Raji (cell line): ENCODE data around the gene EIF4EBP2.
A peak's percentile ranks its signal among the peaks of the same experiment; 100 is the strongest.

Source experiments
- POLR2A ChIP-seq: IDR thresholded peaks from 2 replicates; pipeline ENCODE4 v1.6.1; 2011; ENCODE audit warnings: low read depth, low read length, control low read depth; ENCODE audit not compliant: insufficient read depth

Gene EIF4EBP2, protein sequence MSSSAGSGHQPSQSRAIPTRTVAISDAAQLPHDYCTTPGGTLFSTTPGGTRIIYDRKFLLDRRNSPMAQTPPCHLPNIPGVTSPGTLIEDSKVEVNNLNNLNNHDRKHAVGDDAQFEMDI

DNA sequence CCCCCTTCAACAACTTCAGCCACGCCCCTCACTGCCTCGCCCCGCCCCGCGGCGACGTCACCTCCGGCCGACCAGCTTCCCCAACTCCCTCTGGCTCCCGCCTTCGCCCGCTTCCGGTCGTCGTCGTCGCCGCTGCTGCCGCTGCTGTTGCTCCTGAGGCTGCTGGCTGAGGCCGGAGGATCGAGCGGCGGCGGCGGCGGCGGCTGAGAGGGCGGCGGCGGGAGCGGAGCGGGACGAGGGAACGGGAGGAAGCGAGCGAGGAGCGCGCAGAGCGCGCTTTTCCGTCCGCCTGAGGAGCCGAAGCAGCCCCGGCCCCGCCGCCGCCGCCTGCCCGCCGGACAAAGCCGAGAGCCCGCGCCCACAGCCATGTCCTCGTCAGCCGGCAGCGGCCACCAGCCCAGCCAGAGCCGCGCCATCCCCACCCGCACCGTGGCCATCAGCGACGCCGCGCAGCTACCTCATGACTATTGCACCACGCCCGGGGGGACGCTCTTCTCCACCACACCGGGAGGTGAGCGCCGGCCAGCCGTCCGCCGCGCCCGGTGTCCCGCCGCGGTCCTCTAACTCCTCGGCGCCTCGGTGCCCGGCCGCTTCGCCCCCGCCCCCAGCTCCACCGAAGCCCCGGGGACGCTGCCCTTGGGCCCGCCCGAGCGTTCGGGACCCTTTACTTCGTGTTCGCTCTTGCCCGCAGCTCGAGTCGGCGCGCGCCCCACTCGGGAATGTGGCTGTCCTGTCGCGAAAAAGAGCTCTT is at the start of gene EIF4EBP2:
TSS of gene EIF4EBP2 (plus strand) at position 110 of the 751 bp plus-strand sequence. CDS start at position 367, 257 bp downstream.
- peak; percentile 49 for TF ChIP-seq POLR2A

DNA sequence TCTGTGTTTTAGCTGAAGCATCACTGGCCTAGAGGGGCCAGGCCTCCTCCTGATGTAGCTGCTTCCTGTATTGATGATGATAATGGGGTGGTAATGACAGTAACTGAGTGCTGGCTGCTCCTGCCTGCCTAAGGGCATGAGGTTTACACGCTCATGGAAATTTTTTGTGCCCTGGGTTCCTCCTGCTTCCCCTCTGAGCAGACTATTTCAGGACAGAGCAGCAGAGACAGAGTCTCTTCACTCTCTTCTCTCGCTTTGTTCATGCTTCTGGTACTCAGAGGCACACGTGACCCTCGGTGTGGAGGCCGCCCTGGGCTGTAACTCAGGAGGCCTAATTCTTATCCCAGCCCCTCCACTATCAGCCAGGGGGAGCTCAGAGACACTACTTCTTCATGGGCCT is 49.4 kb upstream of the EIF4EBP2 start:
- no peak for TF ChIP-seq POLR2A

DNA sequence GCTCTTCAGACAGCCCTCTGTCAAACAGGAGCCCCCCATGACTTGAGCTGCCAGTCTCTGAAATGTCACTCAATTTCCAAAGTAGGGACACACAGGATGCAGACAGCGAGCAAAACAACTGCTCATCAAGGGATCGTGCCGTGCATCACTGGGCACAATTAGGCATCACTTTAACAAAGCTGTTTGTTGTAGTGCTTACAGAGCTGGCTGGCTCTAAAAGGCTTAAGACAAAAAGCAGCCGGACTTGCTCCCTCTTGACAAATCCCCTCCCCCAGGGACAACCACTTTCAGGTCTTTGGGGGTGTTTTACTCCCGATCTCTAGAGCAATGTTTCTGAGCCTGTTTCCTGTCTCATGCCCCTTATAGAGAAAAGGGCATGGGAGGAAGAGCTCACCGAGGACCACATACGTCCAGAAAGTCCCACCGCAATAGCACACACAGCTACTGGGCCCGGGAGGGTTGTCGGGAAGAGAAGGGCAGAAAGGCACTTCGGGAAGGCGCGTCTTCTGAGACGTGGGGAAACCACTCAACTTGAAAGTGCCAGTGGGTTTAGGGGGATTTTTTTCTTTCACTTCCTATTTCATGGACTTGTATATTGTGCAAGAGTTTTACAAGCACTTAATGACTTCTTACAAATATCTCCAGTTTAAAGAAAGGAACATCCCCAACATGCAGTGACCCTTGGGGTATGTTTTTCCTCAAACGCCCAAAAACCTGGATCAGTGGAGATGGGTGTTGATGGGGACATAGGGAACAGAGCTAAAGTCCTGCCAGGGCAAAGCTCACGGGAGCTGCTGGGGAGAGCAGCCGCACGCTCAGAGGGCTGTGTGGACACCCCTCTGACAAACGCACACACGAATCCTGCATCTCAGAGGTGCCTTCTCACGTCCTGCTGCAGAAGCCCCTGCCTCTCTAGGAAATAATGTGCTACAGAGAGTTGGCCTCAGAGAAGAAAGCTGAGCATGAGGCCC is 48.6 kb upstream of the EIF4EBP2 start:
- TF ChIP-seq POLR2A: no peak

DNA sequence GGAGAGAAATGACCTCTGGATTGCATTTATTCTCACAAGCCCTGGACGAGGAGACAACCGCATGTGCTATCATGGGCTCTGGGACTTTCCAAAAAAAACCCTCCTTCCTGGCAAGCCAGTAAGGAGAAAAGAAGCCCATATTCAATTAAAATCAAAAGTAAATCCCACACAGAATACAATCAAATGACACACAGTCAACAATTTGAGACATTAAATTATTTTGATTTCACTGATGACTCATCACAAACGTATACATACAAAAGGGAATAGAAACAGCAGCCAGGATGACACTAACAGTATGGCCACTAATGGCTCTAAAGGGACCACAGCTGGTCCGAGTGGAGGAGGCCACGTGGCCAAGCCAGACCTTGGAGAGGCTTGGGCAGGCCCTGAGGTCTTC is 46.4 kb upstream of the EIF4EBP2 start:
- TF ChIP-seq POLR2A: no peak

- TF ChIP-seq POLR2A: no peak
Observed at GRCh38 chr10:70358446-70358845, 45.5 kb upstream of the EIF4EBP2 start.

GRCh38 chr10:70359017-70359550 is 44.9 kb upstream of the EIF4EBP2 start:
- TF ChIP-seq POLR2A: no peak

DNA sequence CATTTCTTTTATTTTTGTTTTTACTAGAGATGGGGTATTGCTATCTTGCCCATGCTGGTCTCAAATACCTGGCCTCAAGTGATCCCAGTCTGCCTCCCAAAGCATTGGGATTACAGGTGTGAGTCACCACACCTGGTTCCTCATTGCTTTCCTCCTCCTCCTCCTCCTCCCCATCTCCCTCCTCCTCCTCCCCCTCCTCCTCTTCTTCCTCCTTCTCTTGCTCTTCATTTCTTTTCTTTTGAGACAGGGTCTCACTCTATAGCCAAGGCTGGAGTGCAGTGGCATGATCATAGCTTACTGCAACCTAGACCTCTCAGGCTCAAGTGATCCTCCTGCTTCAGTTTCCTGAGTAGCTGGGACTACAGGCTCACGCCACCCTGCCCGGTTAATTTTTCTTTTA is 43.7 kb upstream of the EIF4EBP2 start:
- TF ChIP-seq POLR2A: no peak

GRCh38 chr10:70362328-70362727 is 41.6 kb upstream of the EIF4EBP2 start:
- no peak for TF ChIP-seq POLR2A

DNA sequence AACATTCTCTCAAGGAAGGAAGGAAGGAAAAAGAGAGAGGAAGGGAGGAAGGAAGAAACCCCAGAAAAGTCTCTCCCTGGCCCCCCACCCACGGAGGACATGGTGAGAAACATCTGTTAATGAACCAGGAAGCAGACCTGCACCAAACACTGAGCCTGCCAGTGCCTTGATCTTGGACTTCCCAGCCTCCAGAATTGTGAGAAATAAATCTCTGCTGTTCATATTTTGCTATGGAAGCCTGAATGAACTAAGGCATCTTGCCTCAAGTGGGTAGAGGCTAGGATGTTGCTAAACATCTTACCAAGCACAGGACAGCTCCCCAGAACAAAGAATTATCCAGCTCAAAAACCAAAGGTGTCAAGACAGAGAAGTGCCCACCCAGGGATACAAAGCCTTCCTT is 40.7 kb upstream of the EIF4EBP2 start:
- no peak for TF ChIP-seq POLR2A

DNA sequence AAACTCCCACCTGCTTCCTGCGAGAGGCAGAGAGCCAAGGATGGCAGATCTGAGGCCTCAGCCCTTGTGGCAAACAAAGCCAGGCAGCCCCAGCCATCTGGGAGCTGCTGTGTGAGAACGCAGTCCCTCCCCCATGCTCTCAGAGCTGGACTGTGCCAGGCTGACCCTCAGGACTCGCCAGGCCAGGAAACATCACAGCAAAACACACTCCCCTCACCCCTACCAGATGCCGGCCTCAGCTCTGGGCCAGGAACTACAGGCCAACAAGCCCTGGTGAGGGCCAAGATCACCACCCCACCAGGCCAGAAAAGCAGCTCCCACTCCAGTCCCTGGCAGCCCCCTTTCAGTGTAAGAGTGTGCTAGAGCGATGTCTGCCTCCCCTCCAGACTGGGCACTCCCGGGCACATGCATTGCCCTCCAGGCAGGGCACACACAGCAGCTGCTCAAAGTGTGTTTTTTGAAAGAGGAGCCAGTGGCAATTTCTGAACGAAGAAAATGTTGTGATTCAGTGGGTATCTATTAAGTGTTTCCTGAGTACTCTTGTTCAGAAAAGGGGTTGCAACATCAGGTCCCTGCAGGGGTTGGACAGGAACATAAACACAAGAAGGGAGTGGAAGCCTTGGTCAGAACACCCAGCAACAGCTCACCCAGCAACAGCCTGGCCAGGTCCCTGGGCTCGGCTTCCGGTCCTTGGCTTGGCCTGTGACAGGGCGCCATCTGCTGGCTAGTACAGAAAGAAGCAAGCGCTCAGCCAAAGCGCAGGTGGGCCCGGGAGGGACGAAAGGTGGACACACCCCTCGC is 39.8 kb upstream of the EIF4EBP2 start:
- peak; percentile 34; the same call in 1 of the 2 replicates for TF ChIP-seq POLR2A

DNA sequence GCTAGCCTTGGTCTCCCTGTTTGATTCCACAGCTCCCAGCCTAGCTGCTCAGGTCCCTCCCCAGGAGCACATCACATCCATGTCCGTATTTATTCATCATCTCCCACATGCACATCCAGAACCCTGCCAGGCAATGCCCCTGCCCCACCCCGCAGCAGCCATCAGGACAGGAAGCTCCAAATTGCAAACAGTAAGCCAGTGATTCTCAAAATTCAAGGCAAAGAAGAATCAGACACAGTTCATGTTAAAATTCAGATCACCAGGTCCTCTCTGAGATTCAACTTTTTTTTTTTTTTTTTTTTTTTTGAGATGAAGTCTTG is 39.2 kb upstream of the EIF4EBP2 start:
- TF ChIP-seq POLR2A: no peak

DNA sequence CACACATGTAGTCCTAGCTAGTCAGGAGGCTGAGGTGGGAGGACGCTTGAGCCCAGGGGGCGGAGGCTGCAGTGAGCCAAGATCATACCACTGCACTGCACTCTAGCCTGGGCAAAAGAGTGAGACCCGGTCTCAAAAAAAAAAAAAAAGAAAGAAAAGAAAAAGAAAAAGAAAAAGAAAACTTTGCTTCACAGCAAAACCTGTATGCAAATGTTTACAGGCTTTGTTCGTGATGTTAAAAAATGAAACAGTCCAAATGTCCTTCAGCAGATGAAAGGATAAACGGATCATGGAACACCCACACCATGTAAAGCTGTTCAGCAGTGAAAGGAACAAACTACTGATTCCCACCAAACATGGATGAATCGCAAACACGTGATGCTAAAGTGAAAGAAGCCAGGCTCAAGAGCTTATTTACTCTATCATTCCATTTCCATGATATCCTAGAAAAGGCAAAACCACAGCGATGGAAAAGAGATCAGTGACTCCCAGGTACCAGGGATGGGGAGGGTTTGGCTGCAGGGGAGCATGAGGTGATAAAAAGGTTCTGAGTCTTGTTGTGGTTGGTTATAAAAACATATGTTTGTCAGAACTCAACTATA is 36.6 kb upstream of the EIF4EBP2 start:
- TF ChIP-seq POLR2A: no peak

GRCh38 chr10:70368774-70369482 is 35.0 kb upstream of the EIF4EBP2 start:
- no peak for TF ChIP-seq POLR2A
